ENCODE results near the gene HTT-AS. TPM values are rescaled to one million over a fixed set of nuclear protein-coding genes. Genes with fewer than 3 reads are reported as not detected.

HTT-AS gene
- total RNA-seq, 1 experiment from 2014 or later: not detected

DNA sequence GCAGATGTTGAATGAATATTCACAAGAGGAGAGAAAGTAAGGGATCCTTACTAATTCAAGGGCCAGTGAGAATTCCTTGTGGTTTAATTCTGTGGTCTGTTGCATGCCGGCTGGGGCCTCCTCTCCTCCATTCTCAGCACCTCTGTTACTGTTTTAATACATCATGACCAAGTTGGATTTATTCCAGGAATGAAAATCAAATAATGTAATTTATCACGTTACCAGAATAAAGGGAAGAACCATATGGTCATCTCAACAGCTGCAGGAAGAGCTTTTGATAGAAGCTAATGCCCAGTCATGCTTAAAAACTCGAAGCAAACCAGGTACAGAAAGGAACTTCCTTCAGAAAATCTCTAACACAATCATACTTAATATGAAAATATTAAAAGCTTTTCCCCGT, 56.8 kb downstream of the HTT-AS start:
- H3K9me3 Mint-ChIP-seq (ENCODE audit: low read depth, unreplicated experiment): no peaks in the 10 kb centered on the region
- no peak overlapping the region for H3K4me3 Mint-ChIP-seq (ENCODE audit: low read depth, unreplicated experiment)
- H3K27ac Mint-ChIP-seq (ENCODE audit: unreplicated experiment): no peak overlapping the region
- no peak for DNase-seq
- TF ChIP-seq, protein P1, sequence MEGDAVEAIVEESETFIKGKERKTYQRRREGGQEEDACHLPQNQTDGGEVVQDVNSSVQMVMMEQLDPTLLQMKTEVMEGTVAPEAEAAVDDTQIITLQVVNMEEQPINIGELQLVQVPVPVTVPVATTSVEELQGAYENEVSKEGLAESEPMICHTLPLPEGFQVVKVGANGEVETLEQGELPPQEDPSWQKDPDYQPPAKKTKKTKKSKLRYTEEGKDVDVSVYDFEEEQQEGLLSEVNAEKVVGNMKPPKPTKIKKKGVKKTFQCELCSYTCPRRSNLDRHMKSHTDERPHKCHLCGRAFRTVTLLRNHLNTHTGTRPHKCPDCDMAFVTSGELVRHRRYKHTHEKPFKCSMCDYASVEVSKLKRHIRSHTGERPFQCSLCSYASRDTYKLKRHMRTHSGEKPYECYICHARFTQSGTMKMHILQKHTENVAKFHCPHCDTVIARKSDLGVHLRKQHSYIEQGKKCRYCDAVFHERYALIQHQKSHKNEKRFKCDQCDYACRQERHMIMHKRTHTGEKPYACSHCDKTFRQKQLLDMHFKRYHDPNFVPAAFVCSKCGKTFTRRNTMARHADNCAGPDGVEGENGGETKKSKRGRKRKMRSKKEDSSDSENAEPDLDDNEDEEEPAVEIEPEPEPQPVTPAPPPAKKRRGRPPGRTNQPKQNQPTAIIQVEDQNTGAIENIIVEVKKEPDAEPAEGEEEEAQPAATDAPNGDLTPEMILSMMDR (IDR thresholded peaks at IDR 0.05; ENCODE audit: unreplicated experiment): no peak
- no TSS peak for BruUV-seq (replicated peaks)
- H3K27me3 Mint-ChIP-seq (ENCODE audit: unreplicated experiment): peaks cover 25% of the 10 kb centered on the region
- no peaks in the 10 kb centered on the region for H3K4me1 Mint-ChIP-seq (ENCODE audit: low read depth, unreplicated experiment)
- CTCF ChIA-PET: no interaction called here
- H3K36me3 Mint-ChIP-seq (ENCODE audit: insufficient read depth, unreplicated experiment): no peaks in the 10 kb centered on the region
- intact Hi-C loops (cut with micrococcal nuclease; ENCODE audit: unreplicated experiment): no loop called here

DNA sequence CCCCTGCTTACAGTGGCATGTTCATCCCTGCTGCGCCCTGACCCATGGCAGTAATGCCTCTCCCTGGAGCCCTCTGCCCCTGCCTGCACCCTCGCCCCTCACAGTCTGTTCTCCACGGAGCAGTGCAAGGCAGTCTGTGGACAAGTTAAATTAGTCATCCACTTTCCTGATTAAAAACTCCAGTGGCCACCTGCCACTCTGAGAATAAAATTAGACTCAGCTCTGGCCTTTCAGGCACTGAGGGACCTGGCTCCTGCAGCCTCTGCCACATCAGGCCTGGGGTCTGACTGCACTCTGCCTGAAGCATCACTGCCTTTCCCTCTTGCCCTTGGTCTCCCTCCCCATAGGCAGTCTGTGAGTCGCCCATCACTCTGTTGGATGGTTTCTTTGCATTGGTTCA, 57.4 kb downstream of the HTT-AS start:
- Mint-ChIP-seq H3K27ac (ENCODE audit: unreplicated experiment) (no peak overlapping the region), H3K27me3 (ENCODE audit: unreplicated experiment) (peaks cover 20% of the 10 kb centered on the region), H3K4me3 (ENCODE audit: low read depth, unreplicated experiment) (no peak overlapping the region), H3K9me3 (ENCODE audit: low read depth, unreplicated experiment) (no peaks in the 10 kb centered on the region), H3K36me3 (ENCODE audit: insufficient read depth, unreplicated experiment) (no peaks in the 10 kb centered on the region), H3K4me1 (ENCODE audit: low read depth, unreplicated experiment) (no peaks in the 10 kb centered on the region)
- BruUV-seq (replicated peaks): no TSS peak
- CTCF ChIA-PET: no interaction called here
- TF ChIP-seq, protein P1 (IDR thresholded peaks at IDR 0.05; ENCODE audit: unreplicated experiment): no peak
- intact Hi-C loops (cut with micrococcal nuclease; ENCODE audit: unreplicated experiment): no loop called here
- DNase-seq: no peak

DNA sequence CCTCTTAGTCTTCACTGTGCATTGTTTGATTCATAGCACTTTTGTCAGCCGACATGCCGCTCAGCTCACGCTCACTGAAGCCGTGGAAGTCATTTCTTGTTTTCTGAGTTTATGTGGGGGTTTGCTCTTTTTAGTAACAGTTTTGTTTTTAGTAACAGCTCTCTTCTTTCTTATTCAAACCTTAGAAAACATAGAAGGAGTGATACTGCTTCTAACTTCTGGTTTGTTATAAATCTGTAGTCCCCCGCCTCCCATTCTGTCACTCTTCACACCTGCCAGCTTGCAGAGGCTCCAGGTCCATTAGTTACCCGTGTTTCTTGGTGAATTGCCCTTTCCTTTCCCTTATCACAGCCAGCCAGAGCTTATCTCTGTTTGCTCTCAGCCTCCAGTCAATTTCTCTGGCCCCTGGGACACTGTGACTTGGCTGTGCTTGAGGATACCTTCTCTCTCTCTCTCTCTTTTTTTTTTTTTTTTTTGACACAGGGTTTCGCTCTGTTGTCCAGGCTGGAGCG, 60.4 kb downstream of the HTT-AS start:
- TF ChIP-seq, protein P1 (IDR thresholded peaks at IDR 0.05; ENCODE audit: unreplicated experiment): no peak
- CTCF ChIA-PET: interaction anchor here (0.7 kb wide), 1 partner anchor 201 kb away, joined by 4 read pairs; no protein-coding TSS in a partner anchor
- Mint-ChIP-seq H3K4me3 (ENCODE audit: low read depth, unreplicated experiment) (no peak overlapping the region), H3K36me3 (ENCODE audit: insufficient read depth, unreplicated experiment) (no peaks in the 10 kb centered on the region), H3K27me3 (ENCODE audit: unreplicated experiment) (peaks cover 8% of the 10 kb centered on the region), H3K9me3 (ENCODE audit: low read depth, unreplicated experiment) (no peaks in the 10 kb centered on the region), H3K4me1 (ENCODE audit: low read depth, unreplicated experiment) (peaks cover 10% of the 10 kb centered on the region), H3K27ac (ENCODE audit: unreplicated experiment) (no peak overlapping the region)
- no TSS peak for BruUV-seq (replicated peaks)
- intact Hi-C loops (cut with micrococcal nuclease; ENCODE audit: unreplicated experiment): no loop called here
- no peak for DNase-seq

Other genes with a start within 250 kb of the HTT-AS start
- gene ADD1, start 230.7 kb downstream of the HTT-AS start, total RNA-seq (2022): 123 and 125 TPM in 2 replicates
- gene NOP14, start 111.1 kb downstream of the HTT-AS start, total RNA-seq (2022): 29.1 and 29.4 TPM in 2 replicates
- 0.80 and 1.1 TPM in 2 replicates for gene GRK4, start 111.0 kb downstream of the HTT-AS start, total RNA-seq (2022)
- gene HTT, start 143 bp upstream of the HTT-AS start, total RNA-seq (2022): 34.6 and 44.4 TPM in 2 replicates
- 1.4 and 1.6 TPM in 2 replicates for gene MSANTD1, start 174.6 kb upstream of the HTT-AS start, total RNA-seq (2022)
- gene RGS12, start 218.5 kb upstream of the HTT-AS start, total RNA-seq (2022): 11.1 and 13.9 TPM in 2 replicates